Lower leg skin (tissue), 3 donors: ENCODE measurements around the gene RPS10.

Experiments used
- POLR2A ChIP-seq, 2 donors: fragments of 450-650 bp; IDR thresholded peaks; one replicate each; pipeline ENCODE4 v1.6.1; 2016 to 2017; ENCODE audit warnings: antibody characterized with exemption in 2 of 2, mild to moderate bottlenecking in 1 of 2, moderate library complexity in 1 of 2
- TF ChIP-seq, protein P1 (sequence below), 3 donors: fragments of 450-650 bp; IDR thresholded peaks; one replicate each; pipeline ENCODE4 v1.5.1; 2016; ENCODE audit warnings: antibody characterized with exemption in 3 of 3, mild to moderate bottlenecking in 3 of 3, moderate library complexity in 2 of 3

GRCh38 chr6:34390531-34391472, 35.1 kb downstream of the RPS10 start:
- TF ChIP-seq, protein P1, sequence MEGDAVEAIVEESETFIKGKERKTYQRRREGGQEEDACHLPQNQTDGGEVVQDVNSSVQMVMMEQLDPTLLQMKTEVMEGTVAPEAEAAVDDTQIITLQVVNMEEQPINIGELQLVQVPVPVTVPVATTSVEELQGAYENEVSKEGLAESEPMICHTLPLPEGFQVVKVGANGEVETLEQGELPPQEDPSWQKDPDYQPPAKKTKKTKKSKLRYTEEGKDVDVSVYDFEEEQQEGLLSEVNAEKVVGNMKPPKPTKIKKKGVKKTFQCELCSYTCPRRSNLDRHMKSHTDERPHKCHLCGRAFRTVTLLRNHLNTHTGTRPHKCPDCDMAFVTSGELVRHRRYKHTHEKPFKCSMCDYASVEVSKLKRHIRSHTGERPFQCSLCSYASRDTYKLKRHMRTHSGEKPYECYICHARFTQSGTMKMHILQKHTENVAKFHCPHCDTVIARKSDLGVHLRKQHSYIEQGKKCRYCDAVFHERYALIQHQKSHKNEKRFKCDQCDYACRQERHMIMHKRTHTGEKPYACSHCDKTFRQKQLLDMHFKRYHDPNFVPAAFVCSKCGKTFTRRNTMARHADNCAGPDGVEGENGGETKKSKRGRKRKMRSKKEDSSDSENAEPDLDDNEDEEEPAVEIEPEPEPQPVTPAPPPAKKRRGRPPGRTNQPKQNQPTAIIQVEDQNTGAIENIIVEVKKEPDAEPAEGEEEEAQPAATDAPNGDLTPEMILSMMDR (IDR thresholded peaks at IDR 0.05) = no peak
- no peak for TF ChIP-seq POLR2A (IDR thresholded peaks at IDR 0.05)
